Ascending aorta (tissue), 2 donors: ENCODE data around the gene SERPINA4. TPM values are rescaled to one million over a fixed set of nuclear protein-coding genes. Genes with fewer than 3 reads are reported as not detected.
"Not testable (repeated sequence)": the region's sequence is repeated elsewhere in the genome, so short reads cannot be mapped to it uniquely, and the experiment has no call there.

ENCODE experiments used
- DNase-seq, 2 donors: peaks; one replicate each; pipeline ENCODE4 v3.0.0-alpha.2; 2019; ENCODE audit warnings: low spot score in 2 of 2
- H3K27ac ChIP-seq, 2 donors: fragments of 200-600 bp; sonication (generic); one replicate each; pipeline ENCODE4 v1.5.1; 2016 to 2017; ENCODE audit warnings: mild to moderate bottlenecking in 1 of 2
- H3K27me3 ChIP-seq: fragments of 200-600 bp; sonication (generic); one replicate; pipeline ENCODE4 v1.5.1; 2017
- H3K36me3 ChIP-seq, 2 donors: fragments of 200-600 bp; sonication (generic); one replicate each; pipeline ENCODE4 v1.5.1; 2016
- H3K4me1 ChIP-seq, 2 donors: fragments of 200-600 bp; sonication (generic); one replicate each; pipeline ENCODE4 v1.5.1; 2016 to 2017; ENCODE audit warnings: mild to moderate bottlenecking in 1 of 2
- H3K4me3 ChIP-seq, 2 donors: fragments of 200-600 bp; sonication (generic); one replicate each; pipeline ENCODE4 v1.5.1; 2016 to 2017; ENCODE audit warnings: mild to moderate bottlenecking in 1 of 2
- H3K9me3 ChIP-seq, 2 donors: fragments of 200-600 bp; sonication (generic); one replicate each; pipeline ENCODE4 v1.5.1; 2016
- intact Hi-C: fragments of 100-400 bp; cut with DNase I; formaldehyde crosslinking; loops from one replicate; pipeline ENCODE4 v1.15.1; 2023
- total RNA-seq: library from RNA; depleted of rRNA; stranded (reverse); fragments of >200 nt; gene quantifications from one replicate; pipeline ENCODE4 v1.1.0, GENCODE V29; 2016
- TF ChIP-seq, protein P1 (sequence below), 3 experiments: fragments of 200-600 bp in 2 of 3; fragments of 450-650 bp in 1 of 3; sonication (generic) in 2 of 3; IDR thresholded peaks; one replicate each; pipeline ENCODE4 v1.5.1; 2016 to 2019; ENCODE audit warnings: antibody characterized with exemption in 3 of 3, mild to moderate bottlenecking in 1 of 3, moderate library complexity in 1 of 3

Gene SERPINA4
- total RNA-seq, 1 donor from 2014 or later: not detected

DNA sequence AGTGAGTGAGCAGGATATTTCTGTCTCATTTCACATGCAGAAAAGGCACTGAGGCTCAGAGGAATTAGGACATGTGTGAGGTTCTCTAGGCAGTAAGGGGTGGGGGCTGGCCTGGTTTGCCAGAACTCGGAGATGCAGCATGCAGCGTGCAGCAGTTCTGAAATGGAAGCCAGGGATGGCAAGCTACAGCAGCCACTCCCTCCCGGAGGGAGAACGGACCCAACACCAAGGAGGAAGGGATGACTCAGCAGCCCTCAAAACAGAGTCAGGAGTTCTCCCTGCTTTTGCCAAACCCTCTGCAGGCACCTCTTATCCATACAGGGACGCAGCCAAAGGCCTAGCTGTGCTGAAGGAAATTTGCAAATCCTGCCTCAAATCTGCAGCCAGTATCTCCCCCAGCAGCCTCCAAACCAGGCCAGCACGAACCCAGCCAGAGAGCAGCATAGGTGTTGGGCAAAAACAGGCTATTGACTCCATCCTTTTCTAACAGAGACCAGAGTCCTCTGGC lies 40.7 kb downstream of the SERPINA4 start:
- H3K4me1 ChIP-seq: peaks cover 10 to 39% of the 10 kb centered on the region in 2 donors
- intact Hi-C loops: loop anchor here (2.0 to 5.0 kb wide), 2 partner anchors 555 to 1435 kb away; partner anchors contain the start of genes C14orf132 and DICER1
- H3K36me3 ChIP-seq: no peaks in the 10 kb centered on the region
- peak overlapping the region; percentile 73 to 79 for H3K27ac ChIP-seq
- no peaks in the 10 kb centered on the region for H3K27me3 ChIP-seq
- TF ChIP-seq, protein P1, sequence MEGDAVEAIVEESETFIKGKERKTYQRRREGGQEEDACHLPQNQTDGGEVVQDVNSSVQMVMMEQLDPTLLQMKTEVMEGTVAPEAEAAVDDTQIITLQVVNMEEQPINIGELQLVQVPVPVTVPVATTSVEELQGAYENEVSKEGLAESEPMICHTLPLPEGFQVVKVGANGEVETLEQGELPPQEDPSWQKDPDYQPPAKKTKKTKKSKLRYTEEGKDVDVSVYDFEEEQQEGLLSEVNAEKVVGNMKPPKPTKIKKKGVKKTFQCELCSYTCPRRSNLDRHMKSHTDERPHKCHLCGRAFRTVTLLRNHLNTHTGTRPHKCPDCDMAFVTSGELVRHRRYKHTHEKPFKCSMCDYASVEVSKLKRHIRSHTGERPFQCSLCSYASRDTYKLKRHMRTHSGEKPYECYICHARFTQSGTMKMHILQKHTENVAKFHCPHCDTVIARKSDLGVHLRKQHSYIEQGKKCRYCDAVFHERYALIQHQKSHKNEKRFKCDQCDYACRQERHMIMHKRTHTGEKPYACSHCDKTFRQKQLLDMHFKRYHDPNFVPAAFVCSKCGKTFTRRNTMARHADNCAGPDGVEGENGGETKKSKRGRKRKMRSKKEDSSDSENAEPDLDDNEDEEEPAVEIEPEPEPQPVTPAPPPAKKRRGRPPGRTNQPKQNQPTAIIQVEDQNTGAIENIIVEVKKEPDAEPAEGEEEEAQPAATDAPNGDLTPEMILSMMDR (IDR thresholded peaks at IDR 0.05): no peak
- H3K4me3 ChIP-seq: no peak overlapping the region
- H3K9me3 ChIP-seq: no peaks in the 10 kb centered on the region
- peak; percentile 64 to 89 for DNase-seq

DNA sequence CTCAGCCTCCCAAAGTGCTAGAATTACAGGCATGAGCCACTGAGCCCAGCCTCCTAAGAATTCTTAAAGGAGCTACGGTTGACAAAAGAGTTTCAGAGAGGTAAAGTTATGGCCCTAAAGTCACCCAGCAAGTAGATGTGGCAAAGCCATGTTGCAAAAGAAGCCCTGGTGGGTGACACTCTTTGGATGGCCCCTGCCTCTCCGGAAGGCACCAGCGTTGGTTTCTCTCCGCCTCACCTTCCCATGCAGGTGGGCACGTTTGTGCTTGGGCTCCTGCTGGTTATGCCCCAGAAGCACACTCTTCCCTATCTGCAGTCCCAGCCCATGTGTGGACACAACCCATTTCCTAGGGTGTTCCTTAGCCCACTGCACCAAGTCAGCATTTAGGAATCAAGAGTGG lies 41.5 kb downstream of the SERPINA4 start:
- no peak for DNase-seq
- Histone ChIP-seq H3K4me3 (no peak overlapping the region), H3K27me3 (no peaks in the 10 kb centered on the region), H3K36me3 (no peaks in the 10 kb centered on the region), H3K4me1 (peaks cover 10 to 39% of the 10 kb centered on the region in 2 donors), H3K9me3 (no peaks in the 10 kb centered on the region), H3K27ac (peak overlapping the region; percentile 73 to 79)
- TF ChIP-seq, protein P1 (IDR thresholded peaks at IDR 0.05): no peak
- intact Hi-C loops: loop anchor here (5.0 kb wide), 1 partner anchor 1435 kb away; the partner anchor contains the start of gene C14orf132

DNA sequence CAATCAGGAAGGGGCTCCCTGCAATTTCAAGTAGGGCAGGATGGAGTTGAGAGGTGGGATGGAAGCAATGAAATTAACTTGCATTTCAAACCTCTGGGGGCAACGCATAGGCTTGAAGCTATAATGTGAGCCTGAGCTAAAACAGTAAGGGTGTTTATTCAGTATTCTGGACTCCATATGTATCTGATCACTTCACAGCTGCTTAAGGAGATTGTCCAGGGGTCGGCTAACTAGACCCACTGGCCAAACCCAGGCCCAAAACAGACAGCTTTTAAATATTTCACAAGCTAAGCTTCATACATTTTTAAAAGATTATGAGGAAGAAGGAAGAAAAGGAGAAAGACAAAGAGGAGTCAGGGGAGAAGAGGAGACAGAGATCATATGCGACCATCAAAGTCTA lies 44.1 kb downstream of the SERPINA4 start:
- intact Hi-C loops: no loop called here
- TF ChIP-seq, protein P1 (IDR thresholded peaks at IDR 0.05): no peak
- no peak overlapping the region for H3K27ac ChIP-seq
- no peaks in the 10 kb centered on the region for H3K9me3 ChIP-seq
- no peaks in the 10 kb centered on the region for H3K36me3 ChIP-seq
- no peak for DNase-seq
- peaks cover under 1 to 22% of the 10 kb centered on the region in 2 donors for H3K4me1 ChIP-seq
- H3K4me3 ChIP-seq: no peak overlapping the region
- no peaks in the 10 kb centered on the region for H3K27me3 ChIP-seq

DNA sequence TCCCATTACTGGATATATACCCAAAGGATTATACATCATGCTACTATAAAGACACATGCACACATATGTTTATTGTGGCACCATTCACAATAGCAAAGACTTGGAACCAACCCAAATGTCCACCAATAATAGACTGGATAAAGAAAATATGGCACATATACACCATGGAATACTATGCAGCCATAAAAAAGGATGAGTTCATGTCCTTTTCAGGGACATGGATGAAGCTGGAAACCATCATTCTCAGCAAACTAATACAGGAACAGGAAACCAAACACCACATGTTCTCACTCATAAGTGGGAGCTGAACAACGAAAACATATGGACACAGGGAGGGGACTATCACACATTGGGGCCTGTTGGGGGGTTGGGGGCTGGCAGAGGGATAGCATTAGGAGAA lies 47.7 kb downstream of the SERPINA4 start:
- H3K36me3 ChIP-seq, intact Hi-C loops, H3K27ac ChIP-seq, DNase-seq, H3K4me3 ChIP-seq, H3K27me3 ChIP-seq, H3K4me1 ChIP-seq, H3K9me3 ChIP-seq: not testable (repeated sequence)

DNA sequence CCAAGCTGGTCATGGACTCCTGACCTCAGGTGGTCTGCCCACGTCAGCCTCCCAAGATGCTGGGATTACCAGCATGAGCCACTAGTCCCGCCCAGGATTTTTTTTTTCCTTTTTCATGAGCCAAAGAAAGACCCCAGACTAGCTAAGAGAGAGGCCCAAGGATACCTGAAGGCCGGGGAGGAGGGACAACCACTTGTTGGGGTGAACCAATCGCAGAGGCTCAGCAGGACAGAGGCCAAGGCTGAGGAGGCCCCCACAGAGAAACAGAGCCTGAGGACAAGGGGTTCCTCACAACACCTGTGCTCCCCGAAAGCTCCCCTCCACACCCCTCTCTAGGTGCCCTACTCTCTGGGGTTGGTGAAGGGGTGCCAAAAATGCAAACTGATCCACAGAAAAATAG lies 49.9 kb downstream of the SERPINA4 start:
- Histone ChIP-seq H3K4me1 (no peaks in the 10 kb centered on the region), H3K36me3 (no peaks in the 10 kb centered on the region), H3K9me3 (no peaks in the 10 kb centered on the region), H3K27me3 (no peaks in the 10 kb centered on the region), H3K4me3 (no peak overlapping the region), H3K27ac (peak overlapping the region in 1 of 2 donors; percentile 36)
- TF ChIP-seq, protein P1 (IDR thresholded peaks at IDR 0.05): no peak
- intact Hi-C loops: no loop called here
- DNase-seq: no peak

DNA sequence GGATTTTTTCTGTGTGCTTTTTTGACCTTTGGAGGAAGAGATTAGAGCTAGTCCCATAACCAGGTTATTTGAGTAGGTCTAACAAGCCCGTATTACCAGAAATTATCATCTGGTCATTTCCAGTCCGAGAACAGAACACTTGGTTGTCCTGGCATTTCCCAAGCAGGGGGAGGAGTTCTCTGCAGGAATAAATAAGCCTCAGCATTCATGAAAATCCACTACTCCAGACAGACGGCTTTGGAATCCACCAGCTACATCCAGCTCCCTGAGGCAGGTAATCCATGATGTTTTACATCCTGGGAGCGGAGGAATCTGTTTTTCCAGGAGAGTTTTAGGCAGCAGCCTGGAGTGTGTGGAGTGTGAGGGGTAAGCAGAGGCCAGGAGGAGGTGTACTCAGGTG lies 50.9 kb downstream of the SERPINA4 start, which contains the start of gene SERPINA3:
TSS of gene SERPINA3 (plus strand) at position 218 of the 400 bp plus-strand sequence. CDS start 2,051 bp downstream, outside the sequence.
- H3K9me3 ChIP-seq: no peaks in the 10 kb centered on the region
- H3K27ac ChIP-seq: peak within 1 kb of the TSS in 1 of 2 donors; percentile 36
- DNase-seq: no peak
- no peaks in the 10 kb centered on the region for H3K36me3 ChIP-seq
- intact Hi-C loops: no loop called here
- H3K4me3 ChIP-seq: no peak within 1 kb of the TSS
- H3K27me3 ChIP-seq: no peaks in the 10 kb centered on the region
- TF ChIP-seq, protein P1 (IDR thresholded peaks at IDR 0.05): no peak
- H3K4me1 ChIP-seq: no peaks in the 10 kb centered on the region
